ENCODE data around the gene LSG1.
A peak's percentile ranks its signal among the peaks of the same experiment; 100 is the strongest.
"Not testable (repeated sequence)": the region's sequence is repeated elsewhere in the genome, so short reads cannot be mapped to it uniquely, and the experiment has no call there.

The LSG1 gene

DNA sequence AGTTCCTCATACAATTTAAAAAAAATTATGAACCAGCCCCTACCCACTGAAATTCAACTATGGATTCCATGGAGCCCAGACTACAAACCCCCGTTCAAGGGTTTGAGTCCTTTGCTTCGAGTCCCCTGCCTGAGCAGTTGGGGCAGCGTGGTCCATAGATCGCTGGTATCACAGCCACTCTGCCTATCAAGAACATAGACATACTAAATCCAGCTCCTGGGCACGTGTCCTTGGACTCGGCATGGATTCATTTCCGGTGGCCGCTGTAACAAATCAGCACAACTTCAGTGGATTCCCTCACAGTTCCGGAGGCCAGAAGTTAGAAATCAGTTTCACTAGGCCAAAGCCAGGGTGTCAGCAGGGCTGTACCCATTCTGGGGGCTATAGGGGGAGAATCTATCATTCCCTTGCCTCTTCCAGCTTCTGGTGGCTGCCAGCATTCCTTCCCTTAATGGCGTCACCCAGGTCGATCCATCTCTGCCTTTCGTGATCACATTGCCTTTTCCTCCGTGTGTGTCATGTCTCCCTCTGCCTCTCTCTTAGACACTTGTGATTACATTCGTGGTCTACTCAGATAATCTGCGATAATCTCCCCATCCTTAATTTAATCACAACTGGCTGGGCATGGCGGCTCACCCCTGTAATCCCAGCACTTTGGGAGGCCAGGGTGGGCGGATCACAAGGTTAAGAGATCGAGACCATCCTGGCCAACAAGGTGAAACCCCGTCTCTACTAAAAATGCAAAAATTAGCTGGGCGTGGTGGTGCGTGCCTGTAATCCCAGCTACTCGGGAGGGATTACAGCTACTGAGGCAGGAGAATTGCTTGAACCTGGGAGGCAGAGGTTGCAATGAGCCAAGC lies 34.2 kb downstream of the LSG1 start:
- no peak overlapping the region for H3K4me3 ChIP-seq (ENCODE audit: low read depth in 1 of 5, low read length in 5 of 5)
- no peaks in the 10 kb centered on the region for H3K9me3 ChIP-seq (ENCODE audit: control insufficient read depth in 5 of 5, low read length in 5 of 5)
- peaks cover 3 to 23% (median 20%) of the 10 kb centered on the region in 5 donors for H3K36me3 ChIP-seq (ENCODE audit: control insufficient read depth in 5 of 5, insufficient read depth in 5 of 5, low read length in 5 of 5)
- H3K9ac ChIP-seq (ENCODE audit: low read length in 5 of 5) = no peak overlapping the region
- no peaks in the 10 kb centered on the region for H3K27me3 ChIP-seq (ENCODE audit: control insufficient read depth in 5 of 5, insufficient read depth in 4 of 5, low read length in 5 of 5)
- H3K4me1 ChIP-seq (ENCODE audit: control insufficient read depth in 5 of 5, insufficient read depth in 5 of 5, low read length in 5 of 5) = peaks cover 0 to 19% (median 10%) of the 10 kb centered on the region in 5 donors
- no peak overlapping the region for H3K27ac ChIP-seq (ENCODE audit: low read depth, low read length)

DNA sequence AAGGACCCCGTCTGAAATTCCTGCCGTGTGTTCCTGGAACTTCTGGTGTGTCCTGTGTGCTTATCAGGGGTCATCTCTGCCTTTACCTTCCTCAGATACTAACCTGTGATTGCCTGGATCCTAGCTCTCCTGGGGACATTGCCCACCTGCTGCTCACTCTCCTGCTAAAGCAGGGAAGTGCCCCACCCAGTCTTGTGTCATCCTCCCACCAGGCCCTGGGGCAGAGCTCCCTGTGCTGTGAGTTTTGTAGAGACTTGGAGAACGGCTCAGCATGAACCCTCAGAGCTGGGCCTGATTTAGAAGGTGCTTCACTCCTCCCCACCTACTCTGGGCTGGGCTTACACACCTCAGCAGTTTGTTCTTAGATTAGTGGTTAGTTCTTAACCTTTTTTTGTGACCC lies 34.9 kb downstream of the LSG1 start:
- Histone ChIP-seq H3K27me3 (ENCODE audit: control insufficient read depth in 5 of 5, insufficient read depth in 4 of 5, low read length in 5 of 5) (no peaks in the 10 kb centered on the region), H3K4me3 (ENCODE audit: low read depth in 1 of 5, low read length in 5 of 5) (no peak overlapping the region), H3K36me3 (ENCODE audit: control insufficient read depth in 5 of 5, insufficient read depth in 5 of 5, low read length in 5 of 5) (peaks cover 0 to 22% (median 18%) of the 10 kb centered on the region in 5 donors), H3K4me1 (ENCODE audit: control insufficient read depth in 5 of 5, insufficient read depth in 5 of 5, low read length in 5 of 5) (peaks cover 0 to 26% (median 12%) of the 10 kb centered on the region in 5 donors), H3K27ac (ENCODE audit: low read depth, low read length) (no peak overlapping the region), H3K9me3 (ENCODE audit: control insufficient read depth in 5 of 5, low read length in 5 of 5) (no peaks in the 10 kb centered on the region), H3K9ac (ENCODE audit: low read length in 5 of 5) (no peak overlapping the region)

DNA sequence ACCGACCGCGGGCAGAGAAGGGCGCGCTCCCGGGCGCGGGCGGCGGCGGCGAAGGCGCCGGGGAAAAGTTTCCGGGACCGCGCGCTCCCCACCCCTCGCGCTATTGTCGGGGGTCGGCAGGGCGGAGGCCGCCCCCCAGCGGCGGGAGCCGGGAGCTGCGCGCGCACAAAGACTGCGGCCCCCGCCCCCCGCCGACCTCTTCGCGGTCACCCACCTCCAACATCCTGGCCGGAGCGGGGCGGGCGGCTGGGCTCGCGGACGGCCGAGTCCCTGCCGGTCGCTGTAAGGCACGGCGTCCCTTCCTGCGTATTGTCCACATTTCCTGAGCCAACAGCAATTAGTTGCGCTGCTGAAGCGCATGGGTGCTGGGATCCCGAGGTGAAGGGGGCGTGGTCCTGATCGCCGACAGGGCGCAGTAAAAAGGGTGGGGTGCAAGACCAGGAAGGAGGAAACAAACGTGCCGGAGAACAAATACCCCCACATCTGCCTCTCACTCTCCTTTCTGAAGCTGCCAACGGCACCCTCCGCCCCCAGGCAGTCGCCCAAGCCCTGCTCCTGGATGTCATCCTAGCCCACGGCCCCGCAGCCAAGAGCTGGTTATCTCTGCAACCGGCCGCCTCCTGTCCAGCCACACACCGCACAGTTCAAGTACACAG lies 38.5 kb downstream of the LSG1 start, which contains the start of gene TMEM44:
TMEM44 (minus strand) TSS at position 71 of the 656 bp plus-strand sequence. CDS start 204 bp downstream, outside the sequence.
- peak within 1 kb of the TSS; percentile 64 to 86 (median 75) for H3K4me3 ChIP-seq (ENCODE audit: low read depth in 1 of 5, low read length in 5 of 5)
- H3K4me1 ChIP-seq (ENCODE audit: control insufficient read depth in 5 of 5, insufficient read depth in 5 of 5, low read length in 5 of 5) = peaks cover 0 to 17% (median 10%) of the 10 kb centered on the region in 5 donors
- peak within 1 kb of the TSS; percentile 76 for H3K27ac ChIP-seq (ENCODE audit: low read depth, low read length)
- H3K36me3 ChIP-seq (ENCODE audit: control insufficient read depth in 5 of 5, insufficient read depth in 5 of 5, low read length in 5 of 5) = peaks cover 0 to 10% (median 0%) of the 10 kb centered on the region in 5 donors
- peak within 1 kb of the TSS in 4 of 5 donors; percentile 33 to 68 (median 61) for H3K9ac ChIP-seq (ENCODE audit: low read length in 5 of 5)
- H3K9me3 ChIP-seq (ENCODE audit: control insufficient read depth in 5 of 5, low read length in 5 of 5) = no peaks in the 10 kb centered on the region
- no peaks in the 10 kb centered on the region for H3K27me3 ChIP-seq (ENCODE audit: control insufficient read depth in 5 of 5, insufficient read depth in 4 of 5, low read length in 5 of 5)

DNA sequence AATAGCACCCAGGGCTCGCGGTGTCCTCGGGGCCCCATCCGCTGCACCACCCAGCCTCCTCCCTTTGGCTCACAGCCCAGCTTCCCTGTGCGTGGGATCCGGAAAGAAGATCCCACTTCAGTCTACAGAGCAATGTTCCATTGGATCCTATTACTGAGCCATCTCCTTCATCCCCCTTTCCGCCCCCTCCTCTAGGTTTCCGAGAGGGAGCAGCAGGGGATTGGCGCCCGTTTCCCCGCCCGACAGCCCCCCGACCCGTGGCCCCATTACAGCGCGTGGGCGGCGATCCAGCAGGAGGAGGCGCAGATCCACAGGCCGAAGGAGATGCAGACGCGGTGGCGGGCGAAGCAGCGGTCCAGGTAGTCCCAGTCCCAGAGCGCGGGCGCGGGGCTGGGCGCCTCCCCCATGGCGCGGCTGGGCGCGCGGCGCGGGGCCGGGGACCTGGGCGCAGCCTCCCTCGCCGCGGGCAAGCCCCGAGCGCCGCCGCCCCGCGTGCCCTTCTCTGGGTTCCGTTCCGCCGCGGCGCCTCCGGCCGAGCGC lies 39.1 kb downstream of the LSG1 start:
- H3K27me3 ChIP-seq (ENCODE audit: control insufficient read depth in 5 of 5, insufficient read depth in 4 of 5, low read length in 5 of 5) = no peaks in the 10 kb centered on the region
- peaks cover 0 to 15% (median 4%) of the 10 kb centered on the region in 5 donors for H3K36me3 ChIP-seq (ENCODE audit: control insufficient read depth in 5 of 5, insufficient read depth in 5 of 5, low read length in 5 of 5)
- peak overlapping the region; percentile 41 for H3K27ac ChIP-seq (ENCODE audit: low read depth, low read length)
- no peaks in the 10 kb centered on the region for H3K9me3 ChIP-seq (ENCODE audit: control insufficient read depth in 5 of 5, low read length in 5 of 5)
- peak overlapping the region in 3 of 5 donors; percentile 47 to 68 (median 64) for H3K9ac ChIP-seq (ENCODE audit: low read length in 5 of 5)
- peak overlapping the region; percentile 57 to 86 (median 75) for H3K4me3 ChIP-seq (ENCODE audit: low read depth in 1 of 5, low read length in 5 of 5)
- peaks cover 0 to 17% (median 10%) of the 10 kb centered on the region in 5 donors for H3K4me1 ChIP-seq (ENCODE audit: control insufficient read depth in 5 of 5, insufficient read depth in 5 of 5, low read length in 5 of 5)

DNA sequence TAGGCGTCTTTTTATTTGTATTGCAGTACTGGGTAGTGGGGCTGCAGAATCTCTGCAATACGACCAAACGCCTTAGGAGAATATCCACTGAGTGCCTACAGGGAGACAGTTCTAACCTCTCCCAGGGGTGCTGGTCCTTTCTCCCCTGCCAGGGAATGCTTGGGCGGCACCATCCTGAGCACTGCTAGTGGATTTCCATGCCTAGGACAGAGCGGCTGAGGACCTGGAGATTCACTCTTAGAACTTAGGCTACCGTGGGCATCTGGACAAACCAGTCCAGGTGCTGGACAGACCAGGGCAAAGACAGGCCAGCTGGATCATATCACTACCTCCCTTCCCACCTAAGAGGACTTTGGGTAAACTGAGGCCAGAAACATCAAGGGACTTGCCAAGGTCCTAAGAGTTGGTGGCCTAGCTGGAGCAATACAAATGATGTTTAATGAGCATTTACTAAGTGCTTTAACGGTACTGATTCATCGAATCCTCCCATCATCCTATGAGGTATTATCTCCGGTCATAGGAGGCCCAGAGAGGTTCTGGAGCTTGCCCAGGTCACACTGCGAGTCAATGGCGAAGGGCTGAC lies 39.7 kb downstream of the LSG1 start:
- H3K27ac ChIP-seq (ENCODE audit: low read depth, low read length) = peak overlapping the region; percentile 41

DNA sequence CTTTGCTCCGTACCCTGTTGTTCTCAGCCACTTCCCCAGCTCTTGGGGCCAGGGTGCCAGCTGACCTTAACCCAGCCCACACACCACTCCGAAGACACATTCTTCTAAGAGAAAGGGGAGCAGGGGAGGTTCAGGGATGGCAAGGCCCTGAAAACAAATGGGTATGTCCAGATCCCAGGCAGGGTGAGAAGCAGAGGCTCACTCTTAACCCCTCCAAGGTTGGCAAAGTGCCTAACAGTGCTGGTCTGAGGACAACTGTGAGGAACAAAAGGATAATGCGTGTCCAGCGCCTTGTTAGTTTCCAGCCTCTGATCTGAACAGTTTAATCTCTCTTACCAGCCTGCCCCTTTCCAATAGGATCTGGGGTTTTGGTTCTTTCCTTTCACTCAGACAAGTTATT lies 40.3 kb downstream of the LSG1 start:
- Histone ChIP-seq H3K36me3 (ENCODE audit: control insufficient read depth in 5 of 5, insufficient read depth in 5 of 5, low read length in 5 of 5) (peaks cover 0 to 24% (median 8%) of the 10 kb centered on the region in 5 donors), H3K9ac (ENCODE audit: low read length in 5 of 5) (no peak overlapping the region), H3K4me1 (ENCODE audit: control insufficient read depth in 5 of 5, insufficient read depth in 5 of 5, low read length in 5 of 5) (peaks cover 0 to 17% (median 10%) of the 10 kb centered on the region in 5 donors), H3K27me3 (ENCODE audit: control insufficient read depth in 5 of 5, insufficient read depth in 4 of 5, low read length in 5 of 5) (no peaks in the 10 kb centered on the region), H3K27ac (ENCODE audit: low read depth, low read length) (no peak overlapping the region), H3K9me3 (ENCODE audit: control insufficient read depth in 5 of 5, low read length in 5 of 5) (no peaks in the 10 kb centered on the region), H3K4me3 (ENCODE audit: low read depth in 1 of 5, low read length in 5 of 5) (no peak overlapping the region)

More for the DNA sequence above, 39.7 kb downstream of the LSG1 start:
- H3K27me3 ChIP-seq (ENCODE audit: control insufficient read depth in 5 of 5, insufficient read depth in 4 of 5, low read length in 5 of 5) = no peaks in the 10 kb centered on the region
- peak overlapping the region; percentile 57 to 86 (median 75) for H3K4me3 ChIP-seq (ENCODE audit: low read depth in 1 of 5, low read length in 5 of 5)
- H3K4me1 ChIP-seq (ENCODE audit: control insufficient read depth in 5 of 5, insufficient read depth in 5 of 5, low read length in 5 of 5) = peaks cover 0 to 17% (median 10%) of the 10 kb centered on the region in 5 donors
- peaks cover 0 to 19% (median 8%) of the 10 kb centered on the region in 5 donors for H3K36me3 ChIP-seq (ENCODE audit: control insufficient read depth in 5 of 5, insufficient read depth in 5 of 5, low read length in 5 of 5)
- no peaks in the 10 kb centered on the region for H3K9me3 ChIP-seq (ENCODE audit: control insufficient read depth in 5 of 5, low read length in 5 of 5)
- H3K9ac ChIP-seq (ENCODE audit: low read length in 5 of 5) = peak overlapping the region in 3 of 5 donors; percentile 47 to 68 (median 64)

DNA sequence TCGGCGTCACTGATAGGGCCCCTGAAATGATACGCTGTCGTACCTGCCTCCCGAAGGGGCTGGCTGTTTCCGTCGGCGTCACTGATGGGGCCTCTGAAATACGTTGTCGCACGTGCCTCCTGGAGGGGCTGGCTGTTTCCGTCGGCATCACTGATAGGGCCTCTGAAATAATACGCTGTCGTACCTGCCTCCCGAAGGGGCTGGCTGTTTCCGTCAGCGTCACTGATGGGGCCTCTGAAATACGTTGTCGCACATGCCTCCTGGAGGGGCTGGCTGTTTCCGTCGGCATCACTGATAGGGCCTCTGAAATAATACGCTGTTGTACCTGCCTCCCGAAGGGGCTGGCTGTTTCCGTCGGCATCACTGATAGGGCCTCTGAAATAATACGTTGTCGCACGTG lies 41.3 kb downstream of the LSG1 start:
- not testable (repeated sequence) for H3K27ac ChIP-seq (ENCODE audit: low read depth, low read length); H3K4me3 ChIP-seq (ENCODE audit: low read depth in 1 of 5, low read length in 5 of 5); H3K9me3 ChIP-seq (ENCODE audit: control insufficient read depth in 5 of 5, low read length in 5 of 5); H3K9ac ChIP-seq (ENCODE audit: low read length in 5 of 5); H3K27me3 ChIP-seq (ENCODE audit: control insufficient read depth in 5 of 5, insufficient read depth in 4 of 5, low read length in 5 of 5)
- Histone ChIP-seq H3K36me3 (ENCODE audit: control insufficient read depth in 5 of 5, insufficient read depth in 5 of 5, low read length in 5 of 5) (peaks cover 0 to 32% (median 16%) of the 10 kb centered on the region in 5 donors), H3K4me1 (ENCODE audit: control insufficient read depth in 5 of 5, insufficient read depth in 5 of 5, low read length in 5 of 5) (peaks cover 0 to 17% (median 10%) of the 10 kb centered on the region in 5 donors)

DNA sequence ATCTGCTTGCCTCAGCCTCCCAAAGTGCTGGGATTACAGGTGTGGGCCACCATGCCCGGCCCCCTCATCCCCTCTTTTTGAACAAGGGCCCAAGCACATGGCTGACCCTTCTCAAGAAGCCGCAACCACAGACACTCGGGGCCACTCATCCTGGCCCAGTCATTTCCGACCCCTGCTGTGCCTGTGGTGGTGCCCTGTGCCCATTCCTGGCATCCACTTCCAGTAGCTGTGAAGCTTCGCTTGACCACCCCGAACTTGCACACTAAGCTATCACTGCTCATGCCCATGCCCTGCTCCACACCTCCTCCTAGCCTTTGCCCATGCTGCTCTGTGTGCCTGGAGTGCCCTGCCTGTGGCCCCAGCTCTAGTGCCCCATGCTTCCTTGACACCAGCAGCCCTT lies 47.0 kb downstream of the LSG1 start:
- Histone ChIP-seq H3K36me3 (ENCODE audit: control insufficient read depth in 5 of 5, insufficient read depth in 5 of 5, low read length in 5 of 5) (peaks cover 0 to 45% (median 20%) of the 10 kb centered on the region in 5 donors), H3K9ac (ENCODE audit: low read length in 5 of 5) (no peak overlapping the region), H3K4me1 (ENCODE audit: control insufficient read depth in 5 of 5, insufficient read depth in 5 of 5, low read length in 5 of 5) (peaks cover 0 to 6% (median 0%) of the 10 kb centered on the region in 5 donors), H3K27ac (ENCODE audit: low read depth, low read length) (no peak overlapping the region), H3K4me3 (ENCODE audit: low read depth in 1 of 5, low read length in 5 of 5) (no peak overlapping the region), H3K27me3 (ENCODE audit: control insufficient read depth in 5 of 5, insufficient read depth in 4 of 5, low read length in 5 of 5) (no peaks in the 10 kb centered on the region), H3K9me3 (ENCODE audit: control insufficient read depth in 5 of 5, low read length in 5 of 5) (no peaks in the 10 kb centered on the region)

DNA sequence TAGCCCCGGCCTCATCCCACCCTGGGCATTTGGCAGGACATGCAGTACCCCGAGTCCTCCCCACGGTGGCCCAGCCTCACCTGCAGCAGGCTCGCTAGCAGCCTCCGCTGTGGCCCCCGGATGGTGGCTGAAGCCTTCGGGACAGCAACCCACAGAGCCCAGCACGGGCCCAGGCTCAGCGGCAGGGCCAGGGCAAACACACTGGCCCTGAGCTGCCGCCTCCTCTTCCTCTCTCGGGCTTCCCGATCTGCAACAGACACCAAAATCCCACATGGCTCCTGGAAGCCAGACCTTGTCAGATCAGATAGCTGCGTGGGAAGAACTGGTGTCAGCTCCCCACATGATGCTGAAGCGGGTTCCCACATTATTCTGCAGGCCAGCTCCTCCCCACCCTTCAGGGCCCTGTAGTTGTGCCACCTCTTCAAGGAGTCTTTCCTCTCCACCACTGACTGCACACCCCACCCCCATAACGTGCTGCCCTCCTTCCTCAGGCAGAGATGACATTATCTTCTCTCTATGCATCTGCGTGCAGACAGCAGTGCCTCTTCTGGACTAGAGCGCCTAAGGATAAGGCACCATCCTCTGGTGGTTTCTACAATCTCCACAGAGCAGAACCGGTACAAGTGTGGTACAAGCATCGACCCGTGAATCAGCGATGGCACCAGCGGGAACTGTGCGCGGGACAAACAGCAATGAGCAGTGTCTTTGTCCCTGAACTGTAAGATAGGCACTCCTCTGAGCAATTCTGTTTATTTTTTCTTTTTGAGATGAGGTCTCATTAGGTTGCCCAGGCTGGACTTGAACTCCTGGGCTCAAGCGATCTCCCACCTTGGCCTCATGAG lies 48.3 kb downstream of the LSG1 start:
- Histone ChIP-seq H3K9me3 (ENCODE audit: control insufficient read depth in 5 of 5, low read length in 5 of 5) (no peaks in the 10 kb centered on the region), H3K36me3 (ENCODE audit: control insufficient read depth in 5 of 5, insufficient read depth in 5 of 5, low read length in 5 of 5) (peaks cover 0 to 50% (median 20%) of the 10 kb centered on the region in 5 donors), H3K9ac (ENCODE audit: low read length in 5 of 5) (no peak overlapping the region), H3K27me3 (ENCODE audit: control insufficient read depth in 5 of 5, insufficient read depth in 4 of 5, low read length in 5 of 5) (no peaks in the 10 kb centered on the region), H3K27ac (ENCODE audit: low read depth, low read length) (no peak overlapping the region), H3K4me3 (ENCODE audit: low read depth in 1 of 5, low read length in 5 of 5) (no peak overlapping the region), H3K4me1 (ENCODE audit: control insufficient read depth in 5 of 5, insufficient read depth in 5 of 5, low read length in 5 of 5) (peaks cover 0 to 6% (median 0%) of the 10 kb centered on the region in 5 donors)

Data from subcutaneous abdominal adipose tissue (tissue), 5 donors.